Endothelial cell of umbilical vein (primary cell): Measurements from ENCODE around the gene TXNDC2. TPM values are rescaled to one million over a fixed set of nuclear protein-coding genes. Genes with fewer than 3 reads are reported as not detected.
"Not testable (repeated sequence)": the region's sequence is repeated elsewhere in the genome, so short reads cannot be mapped to it uniquely, and the experiment has no call there.

ENCODE experiments used
- BruUV-seq: library from RNA; stranded (reverse); fragments of 400-500 nt; replicated peaks from 2 replicates; lab custom pipeline; 2021; lab: Mats Ljungman, UMichigan
- CTCF ChIA-PET: fragments of 300-600, 350-600 bp; sonication (Branson Sonifier 250); formaldehyde crosslinking; loops from one replicate; lab custom pipeline; 2021; ENCODE audit warnings: antibody characterized with exemption, inconsistent platforms; lab: Charles Lee
- POLR2A ChIA-PET: fragments of 300-600, 350-600 bp; sonication (Branson Sonifier 250); formaldehyde crosslinking; loops from one replicate; lab custom pipeline; 2021; ENCODE audit warnings: antibody characterized with exemption, inconsistent platforms; lab: Charles Lee
- DNase-seq: peaks from one replicate; pipeline ENCODE4 v3.0.0-alpha.2; 2011; ENCODE audit warnings: low read depth, low spot score
- FAIRE-seq: peaks from 2 replicates; lab custom pipeline; 2011; peaks lifted over from hg19 to GRCh38; lab: Jason Lieb, UNC
- H2AFZ ChIP-seq: 2 replicates; pipeline ENCODE4 v1.6.0; 2012; ENCODE audit warnings: low read depth, low read length, control low read depth, inconsistent platforms
- H3K27ac ChIP-seq: 2 replicates; pipeline ENCODE4 v1.5.1; 2011; ENCODE audit warnings: low read depth, mild to moderate bottlenecking, control low read depth, low read length, moderate library complexity; ENCODE audit not compliant: insufficient read depth
- H3K27me3 ChIP-seq, 2 experiments: 2 replicates each; pipeline versions ENCODE4 v1.6.0 to v1.6.1; 2011; ENCODE audit warnings: low read length in 2 of 2, mixed read lengths in 1 of 2; ENCODE audit not compliant: control insufficient read depth in 2 of 2, insufficient read depth in 2 of 2
- H3K36me3 ChIP-seq, 2 experiments: 2 replicates in 1 of 2; 3 replicates in 1 of 2; pipeline ENCODE4 v1.5.1; 2011; ENCODE audit warnings: low read length in 2 of 2, mild to moderate bottlenecking in 1 of 2, moderate library complexity in 1 of 2; ENCODE audit not compliant: control insufficient read depth in 2 of 2, insufficient read depth in 2 of 2; ENCODE audit errors: extremely low read depth in 1 of 2
- H3K4me1 ChIP-seq: 3 replicates; pipeline ENCODE4 v1.5.1; 2011; ENCODE audit warnings: mild to moderate bottlenecking, low read length; ENCODE audit not compliant: control insufficient read depth, insufficient read depth; ENCODE audit errors: extremely low read depth
- H3K4me2 ChIP-seq: 2 replicates; pipeline ENCODE4 v1.6.1; 2011; ENCODE audit warnings: low read length, control low read depth, mixed read lengths; ENCODE audit not compliant: insufficient read depth
- H3K4me3 ChIP-seq, 3 experiments: fragments of 200-600 bp in 1 of 3; sonication (generic), shearing (Covaris generic) in 1 of 3; replicated peaks in 1 of 3; 2 replicates each; pipeline ENCODE4 v1.5.1; 2011 to 2016; ENCODE audit warnings: control low read depth in 3 of 3, low read length in 3 of 3, mild to moderate bottlenecking in 2 of 3, inconsistent platforms in 1 of 3, low read depth in 1 of 3, moderate library complexity in 1 of 3; ENCODE audit not compliant: insufficient read depth in 1 of 3
- H3K79me2 ChIP-seq: 2 replicates; pipeline ENCODE4 v1.6.0; 2012; ENCODE audit warnings: low read length, inconsistent platforms; ENCODE audit not compliant: control insufficient read depth, insufficient read depth
- H3K9ac ChIP-seq: replicated peaks from 2 replicates; pipeline ENCODE3; 2011; ENCODE audit warnings: low read length, control low read depth; ENCODE audit not compliant: insufficient read depth; ENCODE audit errors: extremely low read depth
- H3K9me1 ChIP-seq: replicated peaks from 3 replicates; pipeline ENCODE4 v1.6.0; 2011; ENCODE audit warnings: mild to moderate bottlenecking, low read length; ENCODE audit not compliant: control insufficient read depth, insufficient read depth; ENCODE audit errors: extremely low read depth
- H3K9me3 ChIP-seq: replicated peaks from 2 replicates; pipeline ENCODE4 v1.5.1; 2012; ENCODE audit warnings: low read length, inconsistent platforms; ENCODE audit not compliant: control insufficient read depth, insufficient read depth
- H4K20me1 ChIP-seq: replicated peaks from 2 replicates; pipeline ENCODE3; 2011; ENCODE audit warnings: mild to moderate bottlenecking, low read length; ENCODE audit not compliant: control insufficient read depth, insufficient read depth; ENCODE audit errors: extremely low read depth
- FOS ChIP-seq: IDR thresholded peaks from 2 replicates; pipeline ENCODE4 v1.6.1; 2011; ENCODE audit warnings: mild to moderate bottlenecking, low read length, moderate library complexity, borderline replicate concordance; ENCODE audit not compliant: insufficient read depth
- MYC ChIP-seq: IDR thresholded peaks from one replicate; pipeline ENCODE4 v1.6.1; 2011; ENCODE audit warnings: mild to moderate bottlenecking, low read depth, low read length
- dilution Hi-C: fragments of 300-500 bp; cut with MboI; formaldehyde crosslinking; loops from one replicate; pipeline ENCODE4 v1.15.0; 2019; ENCODE audit warnings: low sequenced_read_pairs; ENCODE audit not compliant: extremely low pct_ligation_motif_present
- intact Hi-C: fragments of 100-400 bp; cut with micrococcal nuclease; formaldehyde crosslinking; loops from one replicate; pipeline ENCODE4 v1.10.0; 2022
- polyA plus RNA-seq, 4 experiments: library from polyadenylated mRNA; depleted of rRNA in 3 of 4; stranded (reverse) in 3 of 4; unstranded in 1 of 4; fragments of >200 nt; gene quantifications; 2 replicates each; pipeline versions ENCODE4 v1.2.1 to v1.2.3, GENCODE V29; 2011 to 2012; ENCODE audit warnings: missing spikeins in 1 of 4
- total RNA-seq: library from RNA; stranded (reverse); gene quantifications from 2 replicates; pipeline ENCODE4 v1.2.3, GENCODE V29; 2021
- TF ChIP-seq, protein P1 (sequence below): IDR thresholded peaks from 2 replicates; pipeline ENCODE4 v1.6.1; 2011; ENCODE audit not compliant: insufficient read depth, insufficient read length

TXNDC2 gene
- total and polyA plus RNA-seq, 2 donors (not counting 3 experiments of a cell fraction or from before 2014, with no cell fraction given) = 0.12 TPM; not detected in 1

GRCh38 chr18:9911226-9911625 lies 25.5 kb downstream of the TXNDC2 start:
- no peak for TF ChIP-seq FOS
- TF ChIP-seq, protein P1, sequence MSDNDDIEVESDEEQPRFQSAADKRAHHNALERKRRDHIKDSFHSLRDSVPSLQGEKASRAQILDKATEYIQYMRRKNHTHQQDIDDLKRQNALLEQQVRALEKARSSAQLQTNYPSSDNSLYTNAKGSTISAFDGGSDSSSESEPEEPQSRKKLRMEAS = no peak
- no peak for TF ChIP-seq MYC
- H3K27ac ChIP-seq = no peak overlapping the region
- H3K4me1 ChIP-seq = peaks cover 14% of the 10 kb centered on the region
- no TSS peak for BruUV-seq
- ChIA-PET POLR2A (no interaction called here), CTCF (interaction anchor here (1.0 kb wide), 1 partner anchor 12 kb away, joined by 3 read pairs; no protein-coding TSS in a partner anchor)
- dilution Hi-C loops = no loop called here
- no peaks in the 10 kb centered on the region for H3K36me3 ChIP-seq
- H3K9me3 ChIP-seq = no peaks in the 10 kb centered on the region
- no peak overlapping the region for H3K4me2 ChIP-seq
- no peak overlapping the region for H2AFZ ChIP-seq
- H3K9ac ChIP-seq = no peak overlapping the region
- intact Hi-C loops = no loop called here
- no peaks in the 10 kb centered on the region for H3K9me1 ChIP-seq
- peaks cover 0 to 7% of the 10 kb centered on the region in 2 experiments for H3K27me3 ChIP-seq
- H3K4me3 ChIP-seq = no peak overlapping the region
- no peak for DNase-seq
- H4K20me1 ChIP-seq = peaks cover 4% of the 10 kb centered on the region
- no peak for FAIRE-seq
- H3K79me2 ChIP-seq = peaks cover 21% of the 10 kb centered on the region

DNA sequence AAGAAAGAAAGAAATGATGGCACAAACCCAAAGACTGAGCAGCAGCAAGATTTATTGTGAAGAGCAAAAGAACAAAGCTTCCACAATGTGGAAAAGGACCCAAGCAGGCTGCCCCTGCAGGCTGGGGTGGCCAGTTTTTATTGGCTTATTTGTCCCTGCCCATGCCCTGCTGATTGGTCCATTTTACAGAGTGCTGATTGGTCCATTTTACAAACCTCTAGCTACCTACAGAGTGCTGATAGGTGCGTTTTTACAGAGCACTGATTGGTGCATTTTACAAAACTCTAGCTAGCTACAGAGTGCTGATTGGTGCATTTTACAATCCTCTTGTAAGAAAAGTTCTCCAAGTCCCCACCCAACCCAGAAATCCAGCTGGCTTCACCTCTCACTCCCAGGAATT lies 26.5 kb downstream of the TXNDC2 start:
- H3K9me3 ChIP-seq, H3K4me3 ChIP-seq, H3K9me1 ChIP-seq, H3K36me3 ChIP-seq, H2AFZ ChIP-seq, H3K4me2 ChIP-seq, H3K27me3 ChIP-seq, dilution Hi-C loops, DNase-seq, FAIRE-seq, H4K20me1 ChIP-seq, BruUV-seq, H3K27ac ChIP-seq, H3K9ac ChIP-seq: not testable (repeated sequence)
- Histone ChIP-seq H3K79me2 (peaks cover 31% of the 10 kb centered on the region), H3K4me1 (peaks cover 25% of the 10 kb centered on the region)
- intact Hi-C loops = loop anchor here (2.0 kb wide), 1 partner anchor 39 kb away; no protein-coding TSS in a partner anchor
- POLR2A ChIA-PET = interaction anchor here (0.6 kb wide), 1 partner anchor 71 kb away, joined by 3 read pairs; no protein-coding TSS in a partner anchor
- CTCF ChIA-PET = interaction anchor here (1.0 kb wide), 1 partner anchor 13 kb away, joined by 3 read pairs; no protein-coding TSS in a partner anchor
